DND-41 (cell line): Measurements from ENCODE around the gene SLC44A1.

Experiments used
- CTCF ChIP-seq: IDR thresholded peaks from 2 replicates; pipeline ENCODE4 v1.5.1; 2012; ENCODE audit warnings: borderline replicate concordance, low read length, moderate library complexity, mild to moderate bottlenecking; ENCODE audit not compliant: poor library complexity, severe bottlenecking; ENCODE audit errors: extremely low read depth
- EZH2 ChIP-seq: IDR thresholded peaks from 3 replicates; pipeline ENCODE4 v1.6.1; 2012; ENCODE audit warnings: borderline replicate concordance, low read depth, mild to moderate bottlenecking, moderate library complexity, low read length, inconsistent platforms; ENCODE audit not compliant: severe bottlenecking

GRCh38 chr9:105452185-105452584, 207.7 kb downstream of the SLC44A1 start:
- TF ChIP-seq EZH2 (no peak), CTCF (no peak)
